HG03460 (cell line): ENCODE results near the gene ALKBH8.
"Not testable (repeated sequence)": the region's sequence is repeated elsewhere in the genome, so short reads cannot be mapped to it uniquely, and the experiment has no call there.

Experiments
- ATAC-seq: cut with Tn5 transposase; IDR thresholded peaks from one replicate; pipeline ENCODE4 v1.9.1; 2021; ENCODE audit not compliant: unreplicated experiment

The ALKBH8 gene

DNA sequence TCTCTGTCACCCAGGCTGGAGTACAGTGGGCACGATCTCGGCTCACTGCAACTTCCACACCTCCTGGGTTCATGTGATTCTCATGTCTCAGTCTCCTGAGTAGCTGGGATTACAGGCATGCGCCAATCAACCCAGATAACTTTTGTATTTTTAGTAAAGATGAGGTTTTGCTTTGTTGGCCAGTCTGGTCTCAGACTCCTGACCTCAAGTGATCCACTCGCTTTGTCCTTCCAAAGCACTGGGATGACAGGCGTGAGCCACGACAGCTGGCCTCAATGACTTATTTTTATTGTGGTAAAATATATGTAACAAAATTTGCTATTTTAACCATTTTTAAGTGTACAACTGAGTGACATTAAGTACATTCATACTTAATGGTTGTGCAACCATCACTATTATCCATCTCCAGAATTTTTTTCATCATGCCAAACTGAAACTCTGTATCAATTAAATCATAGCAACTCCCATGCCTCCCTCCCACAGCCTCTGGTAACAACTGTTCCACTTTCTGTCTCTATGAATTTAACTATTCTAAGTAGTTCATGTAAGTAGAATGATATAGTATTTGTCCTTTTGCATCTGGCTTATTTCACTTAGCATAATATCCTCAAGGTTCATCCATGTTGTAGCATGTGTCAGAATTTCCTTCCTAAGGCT is 57.2 kb downstream of the ALKBH8 start:
- ATAC-seq, result no peak

DNA sequence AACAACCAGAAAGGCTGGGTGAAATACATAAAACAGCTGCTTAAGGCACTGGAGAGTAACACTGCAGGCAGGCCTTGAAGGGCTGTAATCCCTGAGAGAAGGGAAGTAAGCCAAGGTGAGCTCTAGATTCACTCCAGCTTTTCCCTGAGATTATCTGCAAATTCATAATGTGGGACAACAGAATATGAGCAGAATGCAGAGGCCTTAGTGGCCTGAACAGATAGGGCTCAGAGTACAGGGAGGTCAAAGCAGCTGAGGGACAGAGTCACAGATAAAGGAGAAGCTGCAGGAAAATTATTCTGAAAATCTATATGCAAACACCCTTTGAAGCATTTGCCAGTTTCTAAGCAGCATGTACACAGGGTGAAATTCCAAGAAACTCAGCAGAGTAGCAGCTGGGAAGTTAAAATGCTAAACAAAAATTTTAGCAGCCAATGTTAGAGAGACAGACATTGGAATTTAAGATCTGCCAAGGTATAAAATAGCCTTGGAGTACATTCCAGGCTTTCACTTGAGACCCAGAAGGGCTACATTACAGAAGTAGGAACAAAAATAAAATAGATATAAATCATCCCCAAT is 59.8 kb downstream of the ALKBH8 start:
- ATAC-seq, result no peak

DNA sequence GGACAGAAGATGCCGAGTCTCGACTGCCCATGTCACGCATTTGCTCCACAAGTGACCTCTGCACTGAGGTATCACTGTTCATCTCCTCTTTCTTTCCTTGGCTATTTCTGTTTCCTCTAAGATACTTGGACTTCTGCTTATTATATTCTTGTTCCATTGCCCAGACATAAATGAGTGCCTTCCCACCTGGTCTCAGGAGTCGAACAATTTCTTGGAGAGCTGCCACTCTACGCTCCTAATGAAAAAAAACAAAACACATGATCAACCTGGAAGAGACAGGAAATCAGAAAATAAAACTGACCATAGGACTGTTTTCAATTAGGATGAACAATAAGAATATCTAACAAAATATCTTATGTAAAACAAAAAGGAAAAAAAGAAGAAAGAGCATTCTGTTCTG is 60.6 kb downstream of the ALKBH8 start:
- ATAC-seq, result no peak

DNA sequence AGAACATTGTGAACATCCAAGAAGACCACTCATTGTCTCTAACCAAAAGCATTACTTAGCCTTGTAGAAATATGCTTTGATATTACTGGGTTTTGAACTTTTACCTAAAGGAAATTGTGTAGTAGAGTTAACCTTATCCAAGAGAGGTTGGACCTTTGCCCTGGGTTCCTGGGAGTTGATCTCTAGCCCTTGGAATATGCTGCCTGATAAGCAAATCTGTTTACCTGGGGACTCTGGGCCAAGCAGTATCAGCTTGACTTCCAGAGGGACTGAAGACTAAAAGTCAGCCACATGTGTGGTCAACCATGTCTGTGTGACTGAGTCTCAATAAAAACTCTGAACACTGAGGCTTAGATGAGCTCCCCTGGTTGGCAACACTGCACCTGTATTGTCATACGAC is 63.8 kb downstream of the ALKBH8 start:
- ATAC-seq, result no peak

DNA sequence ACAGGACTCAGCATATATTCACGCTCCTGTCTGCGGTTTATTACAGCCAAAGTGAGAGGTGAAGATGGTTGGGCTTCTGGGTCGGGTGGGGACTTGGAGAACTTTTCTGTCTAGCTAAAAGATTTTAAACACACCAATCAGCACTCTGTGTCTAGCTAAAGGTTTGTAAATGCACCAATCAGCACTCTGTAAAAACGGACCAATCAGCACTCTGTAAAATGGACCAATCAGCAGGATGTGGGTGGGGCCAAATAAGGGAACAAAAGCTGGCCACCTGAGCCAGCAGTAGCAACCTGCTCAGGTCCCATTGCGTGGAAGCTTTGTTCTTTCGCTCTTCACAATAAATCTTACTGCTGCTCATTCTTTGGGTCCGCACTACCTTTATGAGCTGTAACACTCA is 68.2 kb downstream of the ALKBH8 start:
- not testable (repeated sequence) for ATAC-seq

DNA sequence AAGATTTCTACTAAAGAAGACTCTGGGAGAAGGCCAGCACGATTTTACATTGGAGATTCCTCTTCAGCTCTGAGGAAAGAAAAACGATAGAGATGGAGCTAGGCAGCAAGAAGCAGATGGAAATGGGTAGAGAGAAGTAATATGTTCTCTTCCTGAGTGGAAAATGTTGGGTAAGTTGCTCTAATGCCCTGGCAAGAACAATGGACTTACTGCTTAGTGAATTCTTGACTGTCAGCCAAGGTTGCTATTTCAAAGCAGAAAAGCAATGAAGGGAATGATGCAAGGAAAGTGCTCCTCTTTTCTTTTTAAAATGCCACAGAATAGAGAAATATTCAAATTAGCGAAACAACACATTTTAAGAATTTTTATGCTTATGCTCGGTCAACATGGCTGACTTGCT is 69.5 kb downstream of the ALKBH8 start:
- ATAC-seq, result no peak

DNA sequence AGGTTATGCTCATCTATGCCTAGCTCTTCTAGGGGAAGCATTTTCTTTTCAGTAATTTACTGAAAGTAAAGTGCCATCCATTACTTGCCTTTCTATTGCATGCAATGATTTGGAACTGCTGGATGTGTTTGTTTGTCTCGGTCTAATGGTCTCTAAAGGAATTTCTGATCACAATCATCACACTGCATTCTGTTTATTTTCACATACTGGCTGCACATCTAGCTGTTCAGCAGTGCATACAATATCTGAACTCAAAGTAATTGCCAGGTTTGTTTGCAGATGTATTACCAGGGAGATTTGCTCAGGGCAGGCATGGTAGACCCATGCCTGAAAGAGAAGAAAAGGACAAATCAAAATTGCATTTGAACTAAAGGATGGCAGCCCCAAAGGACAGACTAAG is 71.5 kb downstream of the ALKBH8 start:
- ATAC-seq, result no peak

DNA sequence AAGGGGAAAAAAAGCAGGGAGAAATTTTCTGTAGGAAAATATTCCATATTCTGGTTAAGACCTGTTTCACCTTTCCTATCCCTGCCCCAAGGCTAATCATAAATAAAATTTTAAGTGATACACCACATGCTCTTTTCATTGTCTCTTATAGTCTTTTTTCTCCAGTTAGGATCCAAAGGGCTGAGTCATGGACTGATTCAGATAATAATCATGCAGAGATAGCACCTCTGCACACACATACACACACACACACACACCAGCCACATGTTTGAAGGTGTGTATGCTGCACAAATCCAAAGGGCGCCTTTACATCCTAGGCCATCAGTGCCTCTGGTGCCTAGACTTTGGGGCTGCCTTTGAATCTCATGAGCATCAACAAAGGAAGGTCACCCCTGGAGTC is 72.4 kb downstream of the ALKBH8 start:
- ATAC-seq, result no peak

DNA sequence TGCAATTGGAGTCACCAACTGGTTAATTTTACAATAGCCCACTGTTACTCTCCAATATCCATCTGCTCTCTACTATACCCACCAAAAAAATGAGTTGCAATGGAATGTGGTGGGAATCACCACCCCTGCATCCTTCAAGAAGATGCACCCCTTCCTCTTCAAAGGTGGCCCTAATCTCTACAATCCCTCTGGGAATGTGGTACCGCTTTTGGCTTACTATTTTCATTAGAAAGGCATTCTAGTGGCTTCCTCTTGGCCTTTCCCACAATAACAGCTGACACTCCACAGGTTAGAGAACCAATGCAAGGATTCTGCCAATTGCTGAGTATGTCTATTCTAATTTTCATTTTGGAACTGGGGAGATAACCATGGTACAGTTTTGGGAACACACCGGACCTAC is 74.7 kb downstream of the ALKBH8 start:
- ATAC-seq, result no peak

DNA sequence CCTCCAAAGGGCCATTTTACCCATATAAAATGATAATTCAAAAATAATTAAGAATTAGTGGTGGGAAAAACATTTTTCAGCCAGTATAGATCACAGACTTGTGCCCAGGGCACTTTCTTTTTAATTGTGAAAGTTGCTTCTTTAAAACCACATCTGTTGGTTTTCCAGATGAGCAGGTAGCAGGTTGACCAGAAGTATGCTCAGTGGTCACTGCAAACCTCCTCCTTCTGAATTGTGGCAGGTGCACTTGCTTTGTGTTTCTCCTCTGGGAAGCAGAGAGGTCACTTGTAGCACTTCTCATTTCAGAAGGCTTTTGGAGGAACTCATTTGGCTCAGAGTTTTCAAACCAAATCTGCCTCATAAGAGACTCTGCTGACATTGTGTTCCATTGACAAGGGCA is 83.3 kb downstream of the ALKBH8 start:
- no peak for ATAC-seq

DNA sequence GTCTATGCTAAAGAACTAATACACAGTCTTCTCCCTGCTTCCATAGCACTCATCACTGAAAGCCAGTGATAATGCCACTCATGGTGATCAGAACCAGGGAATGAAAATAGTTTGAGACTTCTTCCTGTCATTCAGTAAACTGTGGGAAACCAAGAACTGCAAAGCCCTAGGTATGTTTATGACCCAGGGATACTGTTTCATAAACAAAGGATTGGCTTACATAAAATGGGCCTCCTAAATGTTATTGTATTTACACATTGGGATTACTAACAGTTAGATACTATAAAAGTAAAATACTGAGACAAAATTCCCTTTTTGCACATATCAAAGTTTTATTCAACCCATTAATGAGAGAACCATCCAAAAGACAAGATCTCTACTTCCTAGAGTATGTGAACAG is 86.6 kb downstream of the ALKBH8 start:
- no peak for ATAC-seq

DNA sequence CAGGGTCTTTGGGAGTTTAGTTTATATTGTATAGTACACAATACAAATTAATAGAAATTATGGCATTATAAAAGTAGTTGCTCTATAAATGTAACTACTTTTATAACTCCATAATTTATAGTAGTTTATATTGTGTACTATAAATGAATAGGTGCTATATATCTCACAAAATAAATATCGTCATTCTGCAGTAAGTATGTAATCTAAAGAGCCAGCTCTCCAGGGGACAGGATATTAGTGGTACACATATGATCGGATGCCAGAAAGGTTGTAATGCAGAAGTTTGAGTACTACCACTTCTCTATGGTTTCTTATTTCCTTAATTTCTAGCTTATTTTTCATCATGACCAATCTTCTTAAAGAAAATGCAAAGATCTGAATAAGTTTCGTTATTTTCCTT is 87.7 kb downstream of the ALKBH8 start:
- ATAC-seq, result no peak

DNA sequence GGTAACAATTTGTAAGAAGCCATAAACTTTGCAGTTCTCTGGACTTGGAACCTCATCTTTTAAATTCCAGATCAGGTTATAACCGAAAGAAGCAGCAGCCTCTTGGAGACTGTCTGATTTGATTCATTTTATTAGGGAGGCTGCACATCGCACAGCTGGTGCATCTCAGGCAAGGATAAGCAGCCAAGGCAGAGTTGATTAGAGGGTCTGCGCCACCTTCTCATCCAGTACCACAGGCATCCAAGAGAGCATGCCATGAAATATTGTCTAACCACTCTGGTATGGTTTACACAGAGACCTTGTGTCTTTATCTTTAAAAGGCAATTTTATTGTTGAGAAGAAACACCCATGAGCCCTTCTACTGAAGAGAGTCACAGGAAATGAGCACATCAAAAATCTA is 91.7 kb downstream of the ALKBH8 start:
- ATAC-seq, result no peak

DNA sequence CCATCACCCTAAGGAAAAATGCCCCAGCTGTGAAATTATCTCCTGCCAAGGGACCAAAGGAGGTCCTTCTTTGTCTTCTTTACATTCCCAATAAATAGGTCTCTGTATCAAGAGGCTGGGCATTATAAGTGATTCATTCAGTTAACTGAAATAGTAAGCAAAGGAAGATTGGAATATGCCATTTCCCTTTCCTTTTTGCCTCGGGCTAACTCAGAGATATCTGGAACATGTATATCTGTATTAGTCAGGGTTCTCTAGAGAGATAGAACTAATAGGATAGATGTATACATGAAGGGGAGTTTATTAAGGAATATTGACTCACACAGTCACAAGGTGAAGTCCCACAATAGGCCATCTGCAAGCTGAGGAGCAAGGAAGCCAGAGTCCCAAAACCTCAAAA is 92.6 kb downstream of the ALKBH8 start:
- no peak for ATAC-seq

DNA sequence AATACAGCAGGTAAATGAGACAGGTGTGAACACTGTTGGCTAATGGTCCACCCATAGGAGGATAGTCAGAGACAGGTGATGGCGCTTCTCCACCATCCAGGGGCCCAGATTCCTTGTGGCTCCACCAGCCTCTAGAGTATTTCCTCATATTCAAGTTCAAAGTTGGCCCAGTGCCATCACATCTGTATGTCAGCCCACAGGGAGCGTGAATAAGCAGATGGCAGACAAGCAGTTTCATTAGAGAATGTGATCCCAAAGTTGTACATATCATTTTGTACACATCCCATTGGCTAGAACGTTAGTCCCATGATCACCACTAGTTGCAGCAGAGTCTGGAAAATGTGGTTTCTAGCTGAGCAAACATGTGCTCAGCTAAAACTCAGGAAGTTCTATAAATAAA is 96.9 kb downstream of the ALKBH8 start:
- no peak for ATAC-seq

DNA sequence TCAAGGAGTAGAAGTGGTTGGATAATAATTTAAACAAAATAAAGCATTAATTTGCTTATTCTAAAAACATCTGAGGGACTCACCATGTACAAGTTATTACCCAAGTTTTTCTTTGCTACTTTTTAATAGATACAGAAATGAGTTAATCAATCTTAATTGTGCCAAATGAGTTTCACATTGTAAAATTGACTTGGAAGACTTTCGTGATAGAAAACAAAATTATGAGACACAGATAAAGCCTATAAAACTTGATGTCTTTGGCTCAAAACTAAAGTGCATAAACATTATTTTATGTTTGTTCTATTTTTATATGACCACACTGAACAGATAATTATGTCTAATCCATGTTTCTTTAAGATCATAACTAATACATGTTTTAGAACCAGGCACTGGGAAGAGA is 97.8 kb downstream of the ALKBH8 start:
- ATAC-seq, result no peak

DNA sequence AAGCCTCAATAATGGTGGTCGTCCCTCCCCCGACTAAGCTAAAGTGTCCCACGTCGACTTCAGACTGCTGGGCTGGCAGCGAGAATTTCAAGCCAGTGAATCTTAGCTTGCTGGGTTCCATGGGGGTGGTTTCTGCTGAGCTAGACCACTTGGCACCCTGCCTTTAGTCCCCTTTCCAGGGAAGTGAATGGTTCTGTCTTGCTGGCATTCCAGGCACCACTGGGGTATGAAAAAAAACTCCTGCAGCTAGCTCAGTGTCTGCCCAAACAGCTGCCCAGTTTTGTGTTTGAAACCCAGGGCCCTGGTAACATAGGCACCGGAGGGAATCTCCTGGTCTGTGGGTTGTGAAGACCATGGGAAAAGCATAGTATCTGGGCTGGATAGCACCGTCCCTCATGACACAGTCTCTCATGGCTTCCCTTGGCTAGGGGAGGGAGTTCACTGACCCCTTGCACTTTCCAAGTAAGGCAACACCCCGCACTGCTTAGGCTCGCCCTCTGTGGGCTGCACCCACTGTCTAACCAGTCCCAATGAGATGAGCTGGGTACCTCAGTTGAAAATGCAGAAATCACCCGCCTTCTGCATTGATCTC is 99.2 kb downstream of the ALKBH8 start:
- not testable (repeated sequence) for ATAC-seq

DNA sequence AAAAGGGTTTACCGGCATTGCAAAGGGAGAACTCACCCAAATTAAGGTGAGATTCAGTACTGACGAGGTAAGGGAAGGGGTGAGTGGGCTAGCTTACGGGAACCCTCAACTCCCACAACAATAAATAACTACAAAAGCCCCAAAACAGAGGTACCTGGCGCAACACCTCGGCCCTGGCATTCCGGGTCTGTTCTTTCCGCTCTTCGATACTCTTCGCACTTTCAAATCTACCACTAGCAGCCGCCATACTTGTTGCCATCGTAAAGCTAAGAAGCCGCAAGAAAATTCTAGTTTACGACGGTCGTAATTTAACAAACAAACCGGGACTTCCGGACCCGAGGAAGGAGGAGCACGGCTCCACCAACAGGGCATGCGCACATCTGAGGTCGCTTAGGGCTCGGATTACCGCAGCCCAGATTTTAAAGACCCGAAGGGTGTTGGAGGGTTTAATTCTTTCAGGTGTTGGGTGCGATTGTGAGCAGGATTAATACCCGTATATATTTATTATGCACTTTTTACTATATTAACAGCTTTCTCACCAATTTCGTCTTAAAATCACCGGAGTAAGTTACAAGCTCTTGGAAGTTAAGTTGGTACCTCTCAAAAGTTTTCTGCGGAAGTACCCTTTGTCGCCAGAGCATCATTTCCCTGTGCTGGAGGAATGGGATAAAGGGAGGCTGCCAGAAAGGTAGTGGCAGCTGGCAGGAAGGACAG is 107.8 kb downstream of the ALKBH8 start, which contains the start of gene CWF19L2:
TSS of gene CWF19L2 (minus strand) at position 268 of the 714 bp plus-strand sequence. CDS start at position 259, 9 bp downstream.
- ATAC-seq, result peak; percentile 97

DNA sequence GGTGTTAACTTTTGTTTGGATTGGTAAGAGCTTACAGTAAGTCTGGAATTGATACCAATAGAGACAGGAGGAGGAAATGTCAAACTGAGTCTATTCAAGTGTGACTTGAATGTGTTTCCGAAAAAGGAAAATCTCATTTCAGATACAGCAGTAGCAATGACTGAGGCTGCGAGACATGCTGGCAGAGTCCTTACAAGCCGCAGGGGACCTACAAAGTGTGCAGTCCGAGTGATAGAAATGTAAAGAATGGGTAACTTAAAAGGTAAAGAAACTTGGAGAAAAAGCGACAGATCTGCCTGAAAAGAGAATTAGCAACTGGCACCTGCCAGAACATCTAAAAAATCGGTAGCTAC is 108.4 kb downstream of the ALKBH8 start:
- peak; percentile 40 for ATAC-seq

DNA sequence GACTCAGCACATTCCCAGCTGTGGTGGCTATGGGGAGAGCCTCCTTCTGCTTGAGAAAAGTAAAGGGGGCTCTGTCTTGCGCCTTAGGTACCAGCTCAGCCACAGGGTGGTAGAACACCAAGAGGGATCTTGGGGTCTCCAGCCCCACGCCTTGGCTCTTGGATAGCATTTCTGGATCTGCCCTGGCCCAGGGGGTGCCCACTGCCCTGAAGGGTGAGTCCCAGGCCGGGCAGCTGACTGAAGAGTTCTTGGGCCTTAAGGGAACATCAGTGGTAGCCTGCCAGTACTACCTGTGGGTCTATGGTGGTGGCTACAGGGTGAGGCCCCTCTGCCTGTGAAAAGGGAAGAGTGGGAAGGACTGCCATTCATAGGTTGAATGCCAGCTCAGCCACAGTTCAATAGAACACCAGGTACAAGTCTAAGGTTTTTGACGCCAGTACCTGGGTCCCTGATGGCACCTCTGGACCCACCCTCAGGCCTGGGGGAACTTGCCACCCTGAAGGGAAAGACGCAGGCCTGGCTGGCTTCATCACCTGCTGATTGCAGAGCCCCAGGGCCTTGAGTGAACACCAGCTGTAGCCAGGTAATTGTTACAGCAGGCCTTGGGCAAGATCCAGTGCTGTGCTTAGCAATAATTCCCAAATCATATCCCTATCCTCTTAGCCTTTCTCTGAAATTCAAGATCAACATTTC is 111.8 kb downstream of the ALKBH8 start:
- no peak for ATAC-seq
